K562 (cell line): ENCODE results near the gene SLAMF9. TPM values are rescaled to one million over a fixed set of nuclear protein-coding genes. Genes with fewer than 3 reads are reported as not detected.

ENCODE experiments used
- CEBPG ChIP-seq, 3 experiments: fragments of 200-800 bp in 1 of 3; sonication (Bioruptor generic) in 1 of 3; sonication (generic) in 1 of 3; formaldehyde crosslinking in 1 of 3; IDR thresholded peaks in 2 of 3; conservative IDR thresholded peaks in 1 of 3; 2 replicates each; pipeline versions ENCODE4 v1.6.1 to v1.8.0; 2016 to 2022; ENCODE audit warnings: missing compliant biosample characterization in 2 of 3, missing genetic modification characterization in 2 of 3, mild to moderate bottlenecking in 1 of 3, missing genetic modification reagents in 1 of 3
- E2F1 ChIP-seq: sonication (generic); formaldehyde crosslinking; IDR thresholded peaks from 2 replicates; pipeline ENCODE4 v1.8.1; 2023; ENCODE audit warnings: mild to moderate bottlenecking, missing genetic modification reagents, moderate library complexity
- FOXK1 ChIP-seq: sonication (generic); formaldehyde crosslinking; IDR thresholded peaks from 2 replicates; pipeline ENCODE4 v1.8.0; 2022; ENCODE audit warnings: missing genetic modification reagents, mild to moderate bottlenecking, borderline replicate concordance
- FOXM1 ChIP-seq, 2 experiments: fragments of 450-650 bp in 1 of 2; sonication (generic) in 1 of 2; formaldehyde crosslinking in 1 of 2; IDR thresholded peaks; 2 replicates each; pipeline versions ENCODE4 v1.6.1 to v1.9.0; 2017 to 2022; ENCODE audit warnings: low read depth in 2 of 2, mild to moderate bottlenecking in 2 of 2, missing genetic modification reagents in 1 of 2, moderate library complexity in 1 of 2
- FOXP4 ChIP-seq: sonication (generic); formaldehyde crosslinking; IDR thresholded peaks from 2 replicates; pipeline ENCODE4 v1.8.0; 2022; ENCODE audit warnings: mild to moderate bottlenecking, missing genetic modification reagents, borderline replicate concordance
- HDAC1 ChIP-seq, 2 experiments: fragments of 450-650 bp; IDR thresholded peaks; 2 replicates each; pipeline ENCODE4 v1.6.1; 2016 to 2017; ENCODE audit warnings: inconsistent platforms in 1 of 2, mild to moderate bottlenecking in 1 of 2, moderate library complexity in 1 of 2
- HDAC8 ChIP-seq: fragments of 450-650 bp; IDR thresholded peaks from 2 replicates; pipeline ENCODE4 v1.6.1; 2016; ENCODE audit warnings: mild to moderate bottlenecking, missing genetic modification characterization, moderate library complexity, missing compliant biosample characterization
- KAT7 ChIP-seq: sonication (generic); formaldehyde crosslinking; IDR thresholded peaks from 2 replicates; pipeline ENCODE4 v1.8.0; 2022; ENCODE audit warnings: missing genetic modification reagents, mild to moderate bottlenecking, borderline replicate concordance
- L3MBTL2 ChIP-seq: fragments of 450-650 bp; IDR thresholded peaks from 2 replicates; pipeline ENCODE4 v1.6.1; 2016; ENCODE audit warnings: mild to moderate bottlenecking, moderate library complexity
- PRPF4 ChIP-seq: fragments of 200-400 bp; formaldehyde crosslinking; IDR thresholded peaks from one replicate; pipeline ENCODE4 v1.6.1; 2017; ENCODE audit warnings: low read length, low read depth, mild to moderate bottlenecking; ENCODE audit not compliant: insufficient read depth, poor library complexity, severe bottlenecking
- RBM34 ChIP-seq: fragments of 200-400 bp; formaldehyde crosslinking; IDR thresholded peaks from 2 replicates; pipeline ENCODE4 v1.6.1; 2018; ENCODE audit warnings: low read length, borderline replicate concordance; ENCODE audit not compliant: insufficient read depth
- TAF7 ChIP-seq: fragments of 450-650 bp; IDR thresholded peaks from 2 replicates; pipeline ENCODE4 v1.6.1; 2016; ENCODE audit warnings: missing genetic modification characterization, missing compliant biosample characterization
- XRCC4 ChIP-seq: IDR thresholded peaks from one replicate; pipeline ENCODE4 v1.6.1; 2011; ENCODE audit not compliant: insufficient read depth, insufficient read length; ENCODE audit errors: extremely low read depth
- ZBTB17 ChIP-seq: fragments of 450-650 bp; formaldehyde crosslinking; IDR thresholded peaks from 2 replicates; pipeline ENCODE4 v1.4.0; 2020; ENCODE audit warnings: mild to moderate bottlenecking
- ZBTB7A ChIP-seq: IDR thresholded peaks from 2 replicates; pipeline ENCODE4 v1.6.1; 2011; ENCODE audit warnings: low read depth, mild to moderate bottlenecking, low read length, moderate library complexity, borderline replicate concordance; ENCODE audit not compliant: control insufficient read depth
- ZFP36 ChIP-seq: fragments of 150-350 bp; IDR thresholded peaks from 2 replicates; pipeline ENCODE4 v1.6.1; 2018; ENCODE audit warnings: low read length, low read depth; ENCODE audit not compliant: partially characterized antibody
- ZNF311 ChIP-seq: fragments of 250-450 bp; sonication (Bioruptor Pico); IDR thresholded peaks from 2 replicates; pipeline ENCODE4 v1.4.0; 2020; ENCODE audit warnings: mild to moderate bottlenecking, moderate library complexity
- ZNF696 ChIP-seq: fragments of 250-450 bp; sonication (Bioruptor Pico); conservative IDR thresholded peaks from 2 replicates; pipeline ENCODE4 v1.4.0; 2020; ENCODE audit warnings: mild to moderate bottlenecking, moderate library complexity
- ZNF740 ChIP-seq, 3 experiments: fragments of 200-800 bp in 1 of 3; sonication (Bioruptor generic) in 1 of 3; sonication (generic) in 1 of 3; formaldehyde crosslinking in 1 of 3; IDR thresholded peaks; 2 replicates each; pipeline versions ENCODE4 v1.6.1 to v1.8.0; 2016 to 2022; ENCODE audit warnings: mild to moderate bottlenecking in 2 of 3, missing compliant biosample characterization in 2 of 3, missing genetic modification characterization in 2 of 3, missing genetic modification reagents in 1 of 3
- ZNF764 ChIP-seq: fragments of 250-450 bp; sonication (Bioruptor Pico); IDR thresholded peaks from 2 replicates; pipeline ENCODE4 v1.4.0; 2020; ENCODE audit warnings: low read depth, mild to moderate bottlenecking, moderate library complexity
- polyA plus RNA-seq, 8 experiments: library from polyadenylated mRNA; depleted of rRNA in 4 of 8; stranded (reverse) in 5 of 8; unstranded in 3 of 8; fragments of >200 nt; fragmentation: Nextera tagmentation in 2 of 8; fragmentation: Illumina TruSeq in 1 of 8; extraction: Ambion mirVana in 2 of 8; extraction: Trizol in 1 of 8; gene quantifications; 2 replicates each; pipeline versions ENCODE4 v1.2.1 to v1.2.3, GENCODE V29; 2011 to 2014; ENCODE audit warnings: inconsistent platforms in 1 of 8, missing spikeins in 1 of 8
- total RNA-seq, 7 experiments: library from RNA; depleted of rRNA in 6 of 7; stranded (reverse); fragments of >200 nt in 6 of 7; fragmentation: Illumina TruSeq in 2 of 7; extraction: Trizol in 2 of 7; gene quantifications; 2 replicates each; pipeline versions ENCODE4 v1.2.1 to v1.2.3, GENCODE V29; 2011 to 2021; ENCODE audit warnings: low replicate concordance in 1 of 7

Gene SLAMF9
- total and polyA plus RNA-seq, 9 of the 15 experiments (the other 6 are each of a cell fraction or from before 2014, with no cell fraction given), result 0.13 to 0.21 TPM; not detected in 7

GRCh38 chr1:159924791-159925718, 29.0 kb downstream of the SLAMF9 start, which contains the start of gene TAGLN2 (continued):
- TF ChIP-seq ZNF764 (CRISPR knock-in tag), result no peak
- TF ChIP-seq RBM34, result no peak
- no peak for TF ChIP-seq ZNF740 (CRISPR knock-in tag; IDR thresholded peaks at IDR 0.05)
- no peak for TF ChIP-seq ZNF740 (tag; IDR thresholded peaks at IDR 0.05)
- TF ChIP-seq FOXM1 (IDR thresholded peaks at IDR 0.05; ENCODE audit: low read depth), result peak; percentile 86
- TF ChIP-seq FOXM1 (CRISPR knock-in tag; IDR thresholded peaks at IDR 0.05; ENCODE audit: low read depth), result no peak; the same call in 1 of the 2 replicates
- TF ChIP-seq HDAC1 (IDR thresholded peaks at IDR 0.05), result peak in 1 of 2 experiments; percentile 47; a peak in 2 of 4 replicates
- TF ChIP-seq HDAC8 (tag), result peak; percentile 74; the same call in 1 of the 2 replicates
- peak; percentile 92 for TF ChIP-seq L3MBTL2
- TF ChIP-seq ZFP36, result no peak
- no peak; the same call in 1 of the 2 replicates for TF ChIP-seq FOXK1 (CRISPR knock-in tag)
- peak; percentile 87 for TF ChIP-seq TAF7 (tag)
- no peak for TF ChIP-seq ZNF696
- peak; percentile 85 for TF ChIP-seq ZBTB7A
- TF ChIP-seq PRPF4, result peak; percentile 73
- 0 out of 2 replicates have a peak, but pooled peaks have one; percentile 49 for TF ChIP-seq ZBTB17 (CRISPR knock-in tag)
- no peak for TF ChIP-seq XRCC4
- peak; percentile 43 for TF ChIP-seq E2F1
- peak; percentile 34; the same call in 1 of the 2 replicates for TF ChIP-seq CEBPG (CRISPR knock-in tag; IDR thresholded peaks at IDR 0.05)
- no peak for TF ChIP-seq CEBPG (tag; conservative IDR thresholded peaks at IDR 0.05 in 1 of 2, IDR thresholded peaks at IDR 0.05 in 1 of 2)
- TF ChIP-seq KAT7, result peak; percentile 87
- no peak for TF ChIP-seq ZNF311 (CRISPR knock-in tag)
- TF ChIP-seq FOXP4 (CRISPR knock-in tag), result 0 out of 2 replicates have a peak, but pooled peaks have one; percentile 51
